GM18499 (cell line): Measurements from ENCODE around the gene VAMP4.
"Not testable (repeated sequence)": the region's sequence is repeated elsewhere in the genome, so short reads cannot be mapped to it uniquely, and the experiment has no call there.

Experiments used
- ATAC-seq: cut with Tn5 transposase; IDR thresholded peaks from one replicate; pipeline ENCODE4 v1.9.1; 2021; ENCODE audit warnings: moderate number of reproducible peaks; ENCODE audit not compliant: insufficient read depth, unreplicated experiment

VAMP4 gene

DNA sequence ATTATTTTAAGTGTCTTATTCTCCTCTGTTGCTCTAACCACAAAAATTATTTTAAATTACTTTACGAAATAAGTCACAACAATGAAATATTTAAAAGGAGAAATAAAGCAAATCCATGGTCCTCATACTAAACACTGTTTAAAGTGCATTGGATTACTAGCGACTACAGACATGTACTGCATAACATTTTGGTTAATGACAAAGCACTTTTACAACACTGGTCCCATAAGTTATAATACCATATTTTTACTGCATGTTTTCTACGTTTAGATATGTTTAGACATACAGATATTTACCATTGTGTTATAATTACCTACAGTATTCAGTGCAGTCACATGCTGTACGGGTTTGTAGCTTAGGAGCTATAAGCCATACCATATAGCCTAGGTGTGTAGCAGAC lies 30.2 kb downstream of the VAMP4 start:
- no peak for ATAC-seq

- ATAC-seq, result no peak
Measured at GRCh38 chr1:171707583-171707982, 34.3 kb downstream of the VAMP4 start.

DNA sequence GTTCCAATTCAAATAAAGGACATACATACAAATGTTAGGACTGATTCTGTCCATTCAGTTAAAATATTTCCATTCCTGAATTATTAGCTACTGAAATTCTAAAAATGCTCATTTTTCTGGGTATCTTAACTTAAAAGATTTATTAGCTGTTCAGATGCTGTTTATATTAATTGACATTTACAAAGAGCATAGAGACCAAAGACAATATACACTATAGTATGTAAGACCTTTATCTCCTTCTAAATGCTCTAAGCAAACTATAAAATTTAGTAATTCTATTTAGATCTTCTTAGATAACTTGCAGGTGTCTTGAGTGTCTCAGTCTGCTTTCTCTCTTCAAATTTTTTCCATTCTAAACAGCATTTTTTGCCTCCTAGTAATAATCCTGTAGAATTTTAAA lies 39.3 kb downstream of the VAMP4 start:
- ATAC-seq, result no peak

DNA sequence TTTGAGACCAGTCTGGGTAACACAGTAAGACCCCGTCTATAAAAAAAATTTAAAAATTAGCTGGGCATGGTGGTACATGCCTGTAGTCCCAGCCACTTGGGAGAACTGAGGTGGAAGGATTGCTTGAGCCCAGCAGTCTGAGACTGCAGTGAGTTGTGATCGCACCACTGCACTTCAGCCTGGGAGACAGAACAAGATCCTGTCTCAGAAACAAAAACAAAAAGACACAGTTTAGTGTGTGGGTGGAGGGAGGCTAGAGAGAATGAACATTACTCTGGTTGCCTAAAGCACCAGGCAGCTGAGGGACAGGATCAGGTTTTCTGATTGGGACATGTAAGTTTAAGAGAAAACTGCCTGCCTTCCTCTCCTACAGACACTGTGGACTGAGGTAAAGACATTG lies 42.3 kb downstream of the VAMP4 start:
- ATAC-seq, result no peak

GRCh38 chr1:171695772-171696171 lies 46.1 kb downstream of the VAMP4 start:
- not testable (repeated sequence) for ATAC-seq

DNA sequence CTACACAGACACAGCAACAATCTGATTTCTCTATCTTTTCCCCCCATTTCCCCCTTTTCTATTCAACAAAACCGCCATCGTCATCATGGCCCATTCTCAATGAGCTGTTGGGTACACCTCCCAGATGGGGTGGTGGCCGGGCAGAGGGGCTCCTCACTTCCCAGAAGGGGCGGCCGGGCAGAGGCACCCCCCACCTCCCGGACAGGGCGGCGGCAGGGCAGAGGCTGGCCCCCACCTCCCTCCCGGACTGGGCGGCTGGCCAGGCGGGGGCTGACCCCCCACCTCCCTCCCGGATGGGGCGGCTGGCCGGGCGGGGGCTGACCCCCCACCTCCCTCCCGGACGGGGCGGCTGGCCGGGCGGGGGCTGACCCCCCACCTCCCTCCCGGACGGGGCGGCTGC lies 48.3 kb downstream of the VAMP4 start:
- not testable (repeated sequence) for ATAC-seq

DNA sequence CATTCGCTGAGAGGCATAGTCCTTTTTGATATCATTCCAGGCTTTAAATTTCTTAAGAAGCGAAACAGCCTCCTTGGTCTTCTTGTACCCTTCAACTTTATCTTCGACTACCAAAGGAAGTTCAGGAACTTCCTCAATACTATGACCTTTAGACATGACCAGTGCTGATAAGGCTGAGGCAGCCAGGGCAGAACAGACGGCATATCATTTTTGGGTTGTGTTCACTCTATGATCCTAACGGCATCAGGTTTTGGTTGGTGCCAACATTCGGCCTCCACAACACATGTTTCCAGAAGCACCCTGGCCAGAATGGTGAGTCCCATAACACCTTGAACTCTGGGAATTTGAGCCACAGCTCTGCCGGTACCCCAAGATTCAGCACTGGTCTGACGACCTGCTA lies 58.0 kb downstream of the VAMP4 start:
- ATAC-seq, result no peak

GRCh38 chr1:171680339-171680738 lies 61.5 kb downstream of the VAMP4 start:
- ATAC-seq, result no peak

DNA sequence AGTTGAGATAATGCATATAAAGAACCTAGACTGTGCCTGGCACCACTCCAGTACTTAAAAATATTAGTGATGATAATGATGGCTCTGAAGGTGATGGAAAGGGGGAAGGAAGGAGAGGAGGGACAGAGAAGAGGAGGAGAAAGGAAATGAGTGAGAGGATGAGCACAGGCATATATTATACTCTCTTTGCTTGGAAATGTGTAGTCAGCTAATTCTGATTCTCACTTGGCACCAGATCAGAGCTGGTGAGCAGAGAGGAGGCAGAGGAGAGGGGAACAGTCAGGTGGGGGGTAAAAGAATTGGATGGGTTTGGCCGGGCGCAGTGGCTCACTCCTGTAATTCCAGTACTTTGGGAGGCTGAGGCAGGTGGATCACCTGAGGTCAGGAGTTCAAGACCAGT lies 65.0 kb downstream of the VAMP4 start:
- ATAC-seq, result no peak

- ATAC-seq, result no peak
Measured at GRCh38 chr1:171674431-171675405, 67.1 kb downstream of the VAMP4 start.

GRCh38 chr1:171670739-171671138 lies 71.1 kb downstream of the VAMP4 start:
- no peak for ATAC-seq

DNA sequence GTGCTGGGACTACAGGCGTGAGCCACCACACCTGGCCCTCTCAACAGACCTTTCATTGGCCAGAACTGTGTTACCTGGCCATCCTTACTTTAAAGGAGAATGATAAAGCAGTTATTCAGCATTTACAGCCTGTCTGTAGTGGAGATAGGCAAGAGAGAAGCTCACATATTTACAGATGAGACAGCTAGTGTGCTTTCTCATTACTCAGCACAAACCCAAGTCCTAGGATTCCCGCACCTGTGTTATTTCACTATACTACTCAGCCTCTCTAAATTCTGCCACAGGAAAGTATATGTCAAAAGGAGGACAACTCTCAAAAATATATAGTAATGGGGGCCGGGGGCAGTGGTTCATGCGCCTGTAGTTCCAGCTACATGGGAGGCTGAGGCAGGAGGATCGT lies 73.5 kb downstream of the VAMP4 start:
- no peak for ATAC-seq

- ATAC-seq, result no peak
Measured at GRCh38 chr1:171666114-171666769, 75.6 kb downstream of the VAMP4 start.

DNA sequence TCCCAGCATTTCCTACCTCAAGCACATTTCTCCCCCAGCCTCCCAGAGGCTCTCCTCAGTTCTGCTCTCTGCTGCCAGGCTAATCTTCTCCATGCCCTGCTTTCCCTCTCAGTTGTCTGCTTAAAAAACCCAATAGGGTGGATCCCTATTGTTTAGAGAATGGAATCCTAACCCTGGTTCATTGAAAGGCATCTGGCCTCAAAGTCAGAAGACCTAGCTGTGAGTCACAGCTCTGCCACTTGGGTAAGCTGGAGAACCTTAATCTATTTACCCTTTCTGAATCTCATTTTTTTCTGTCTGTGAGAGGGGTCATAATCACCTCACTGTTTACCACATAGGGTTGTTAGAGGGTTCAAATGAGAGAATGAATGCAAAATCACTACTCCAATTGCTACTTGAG lies 76.9 kb downstream of the VAMP4 start:
- no peak for ATAC-seq

DNA sequence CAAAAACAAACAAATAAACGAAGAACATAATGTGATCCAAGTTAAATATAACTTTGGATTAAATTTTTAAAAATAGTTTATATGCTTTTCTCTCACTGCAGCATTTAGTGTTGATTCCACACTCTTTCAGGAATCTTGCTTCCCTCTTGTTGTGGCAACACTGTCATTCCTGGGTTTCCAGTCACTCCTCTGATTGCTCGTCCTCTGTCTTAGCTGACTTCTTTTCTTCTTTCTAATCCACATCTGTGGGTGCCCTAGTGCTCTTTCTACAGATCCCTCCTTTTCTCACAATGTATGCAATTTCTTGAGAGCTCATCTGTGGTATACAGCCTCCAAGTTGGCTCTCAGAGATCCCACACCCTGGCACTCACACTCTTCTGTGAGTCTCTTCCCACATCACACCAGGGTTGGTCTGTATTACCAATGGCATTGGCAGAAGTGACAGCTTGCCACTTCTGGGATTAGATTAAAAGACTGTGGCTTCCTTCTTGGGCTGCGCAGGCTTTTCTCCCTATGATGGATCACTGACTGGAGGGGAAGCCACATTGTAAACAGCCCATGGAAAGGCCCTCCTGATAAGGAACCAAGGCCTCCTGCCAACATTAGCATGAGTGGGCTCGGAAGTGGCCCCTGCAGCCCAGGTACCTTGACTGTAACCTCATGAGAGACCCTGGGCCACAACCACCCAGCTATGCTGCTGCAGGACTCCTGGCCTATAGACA lies 77.8 kb downstream of the VAMP4 start:
- ATAC-seq, result no peak

DNA sequence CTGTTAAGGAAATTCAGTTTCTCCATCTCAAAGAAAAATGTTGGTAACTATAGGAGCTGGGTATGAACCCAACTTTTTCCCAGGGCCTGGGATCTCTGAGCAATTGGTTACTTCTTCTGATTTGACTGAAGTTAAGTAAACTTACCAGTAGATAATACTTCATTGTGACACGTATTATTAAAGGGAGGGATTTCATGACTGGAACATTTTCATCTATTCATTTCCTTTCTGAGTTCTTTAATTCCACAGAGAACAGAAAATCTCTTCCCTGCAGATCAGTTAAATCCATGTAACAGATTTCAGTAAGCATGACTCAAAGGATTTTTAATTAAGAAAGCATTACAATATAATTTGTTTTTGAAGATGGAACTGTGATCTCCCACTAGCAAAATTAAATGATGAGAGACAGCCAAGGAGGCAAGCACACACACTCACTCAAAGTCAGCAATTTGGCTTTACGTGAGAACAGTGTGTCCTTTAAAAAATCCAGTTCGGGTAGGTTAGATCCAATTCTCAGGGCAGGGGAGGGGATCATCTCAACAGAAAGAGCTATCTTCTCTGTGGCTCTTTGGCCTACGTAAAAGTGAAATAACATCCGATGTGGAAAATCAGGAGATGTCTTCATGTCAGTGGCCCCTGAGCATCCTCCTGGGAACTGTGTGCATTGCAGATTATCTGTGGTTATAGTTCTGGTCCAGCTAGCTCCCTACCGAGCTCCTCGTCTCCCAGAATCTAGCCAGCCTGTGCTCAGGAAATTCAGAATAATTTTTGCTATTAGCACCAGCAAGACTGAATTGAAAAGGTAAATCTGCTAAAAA lies 78.6 kb downstream of the VAMP4 start:
- ATAC-seq, result no peak

DNA sequence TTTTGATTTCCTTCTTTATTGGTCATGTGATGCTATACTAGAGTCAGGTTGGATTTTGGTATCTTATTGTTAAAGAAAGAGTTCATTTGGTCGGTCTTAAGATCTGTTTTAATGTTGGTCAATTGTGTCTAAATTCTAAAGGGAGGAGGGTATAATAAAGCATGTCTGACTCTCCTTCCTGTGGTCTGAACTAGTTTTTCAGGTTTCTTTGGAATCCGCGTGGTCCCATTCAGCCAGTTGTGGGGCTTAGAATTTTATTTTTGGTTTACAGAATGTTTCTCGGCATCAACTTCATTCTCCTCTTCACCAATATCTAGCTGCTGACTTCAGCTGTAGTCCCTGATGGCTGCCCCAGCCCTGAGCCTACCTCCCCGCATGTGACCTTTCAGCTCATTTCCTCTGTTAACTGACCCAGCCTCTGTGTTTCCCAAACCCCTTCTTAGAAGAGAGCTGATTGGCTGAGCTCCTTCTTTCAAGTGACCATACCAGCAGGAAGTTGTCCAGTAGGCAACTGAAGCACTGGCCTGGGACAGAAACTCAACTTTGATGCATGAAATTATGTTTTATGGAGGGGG lies 80.7 kb downstream of the VAMP4 start:
- no peak for ATAC-seq

DNA sequence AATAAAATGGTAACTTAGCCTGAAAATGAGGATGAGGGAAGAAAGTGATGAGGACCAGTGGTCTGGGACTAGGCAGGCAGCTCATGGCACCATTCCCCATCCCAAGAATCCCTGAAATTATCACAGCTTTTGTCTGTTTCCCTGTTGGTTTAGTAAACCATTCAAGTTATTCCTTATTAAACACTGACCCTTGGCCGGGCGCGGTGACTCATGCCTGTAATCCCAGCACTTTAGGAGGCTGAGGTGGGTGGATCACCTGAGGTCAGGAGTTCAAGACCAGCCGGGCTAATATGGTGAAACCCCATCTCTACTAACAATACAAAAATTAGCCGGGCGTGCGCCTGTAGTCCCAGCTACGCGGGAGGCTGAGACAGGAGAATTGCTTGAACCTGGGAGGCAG lies 85.7 kb downstream of the VAMP4 start:
- ATAC-seq, result not testable (repeated sequence)

DNA sequence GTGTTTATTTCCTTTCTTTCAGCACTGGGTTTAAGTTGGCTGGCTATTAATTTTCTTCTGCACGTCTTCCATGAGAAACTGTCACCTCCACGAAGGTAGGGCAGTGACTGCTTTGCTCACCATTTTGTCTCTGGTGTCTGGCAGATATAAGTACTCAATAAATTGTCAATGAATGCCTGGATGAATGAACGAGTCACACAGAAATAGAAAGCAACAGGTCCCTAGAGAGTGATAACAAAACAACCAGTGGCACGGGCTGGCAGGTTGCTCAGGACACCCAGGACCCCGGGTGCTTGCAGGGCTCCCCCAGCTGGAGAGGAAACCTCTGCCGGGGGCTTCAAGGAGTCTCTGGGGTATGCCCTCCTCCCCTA lies 86.1 kb downstream of the VAMP4 start:
- no peak for ATAC-seq
